Measurements from ENCODE around the gene ZNF837. TPM values are rescaled to one million over a fixed set of nuclear protein-coding genes. Genes with fewer than 3 reads are reported as not detected.

ZNF837 gene
- total RNA-seq, 3 donors from 2014 or later, result 1.3 to 6.6 (median 2.3) TPM

DNA sequence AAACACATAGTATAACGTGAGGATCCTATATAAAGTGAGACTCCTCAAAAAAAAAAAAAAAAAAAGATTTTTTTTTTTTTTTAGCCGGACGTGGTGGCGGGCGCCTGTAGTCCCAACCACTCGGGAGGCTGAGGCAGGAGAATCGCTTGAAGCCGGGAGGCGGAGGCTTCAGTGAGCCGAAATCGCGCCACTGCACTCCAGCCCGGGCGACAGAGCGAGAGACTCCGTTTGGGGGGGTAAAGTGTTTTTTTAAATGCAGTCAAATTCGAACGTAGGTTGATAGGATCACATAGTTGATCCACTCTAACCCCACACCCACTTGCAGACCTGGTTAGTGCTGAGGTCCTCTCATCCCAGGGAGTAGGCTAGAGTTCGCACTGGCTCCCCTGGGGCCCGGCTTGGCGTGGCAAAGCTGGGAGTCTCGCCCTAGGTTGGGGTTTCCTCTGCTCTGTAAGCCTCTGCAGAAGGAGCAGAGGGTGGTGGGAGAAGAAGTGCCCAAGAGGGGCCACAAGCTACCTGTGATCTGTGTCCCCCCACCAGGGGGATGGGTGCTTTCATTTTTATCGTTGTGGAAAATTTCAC is 21.1 kb upstream of the ZNF837 start:
- Histone ChIP-seq H3K4me3 (peak overlapping the region; percentile 50 to 71 (median 66)), H3K9me3 (no peaks in the 10 kb centered on the region), H3K4me1 (peaks cover 8 to 9% of the 10 kb centered on the region in 2 donors), H3K27ac (peak overlapping the region in 1 of 2 donors; percentile 90), H3K36me3 (no peaks in the 10 kb centered on the region), H3K27me3 (peaks cover 0 to 8% of the 10 kb centered on the region in 2 donors)
- DNase-seq (ENCODE audit: low spot score in 2 of 2), result peak in 1 of 2 donors; percentile 31
- TF ChIP-seq, protein P1, sequence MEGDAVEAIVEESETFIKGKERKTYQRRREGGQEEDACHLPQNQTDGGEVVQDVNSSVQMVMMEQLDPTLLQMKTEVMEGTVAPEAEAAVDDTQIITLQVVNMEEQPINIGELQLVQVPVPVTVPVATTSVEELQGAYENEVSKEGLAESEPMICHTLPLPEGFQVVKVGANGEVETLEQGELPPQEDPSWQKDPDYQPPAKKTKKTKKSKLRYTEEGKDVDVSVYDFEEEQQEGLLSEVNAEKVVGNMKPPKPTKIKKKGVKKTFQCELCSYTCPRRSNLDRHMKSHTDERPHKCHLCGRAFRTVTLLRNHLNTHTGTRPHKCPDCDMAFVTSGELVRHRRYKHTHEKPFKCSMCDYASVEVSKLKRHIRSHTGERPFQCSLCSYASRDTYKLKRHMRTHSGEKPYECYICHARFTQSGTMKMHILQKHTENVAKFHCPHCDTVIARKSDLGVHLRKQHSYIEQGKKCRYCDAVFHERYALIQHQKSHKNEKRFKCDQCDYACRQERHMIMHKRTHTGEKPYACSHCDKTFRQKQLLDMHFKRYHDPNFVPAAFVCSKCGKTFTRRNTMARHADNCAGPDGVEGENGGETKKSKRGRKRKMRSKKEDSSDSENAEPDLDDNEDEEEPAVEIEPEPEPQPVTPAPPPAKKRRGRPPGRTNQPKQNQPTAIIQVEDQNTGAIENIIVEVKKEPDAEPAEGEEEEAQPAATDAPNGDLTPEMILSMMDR (IDR thresholded peaks at IDR 0.05), result no peak
- TF ChIP-seq POLR2A (IDR thresholded peaks at IDR 0.05), result no peak
- no peak for TF ChIP-seq POLR2AphosphoS5 (IDR thresholded peaks at IDR 0.05)
- intact Hi-C loops (cut with DNase I; ENCODE audit: low total_unique reads), result loop anchor here (10.0 kb wide), 1 partner anchor 1297 kb away; no protein-coding TSS in a partner anchor

DNA sequence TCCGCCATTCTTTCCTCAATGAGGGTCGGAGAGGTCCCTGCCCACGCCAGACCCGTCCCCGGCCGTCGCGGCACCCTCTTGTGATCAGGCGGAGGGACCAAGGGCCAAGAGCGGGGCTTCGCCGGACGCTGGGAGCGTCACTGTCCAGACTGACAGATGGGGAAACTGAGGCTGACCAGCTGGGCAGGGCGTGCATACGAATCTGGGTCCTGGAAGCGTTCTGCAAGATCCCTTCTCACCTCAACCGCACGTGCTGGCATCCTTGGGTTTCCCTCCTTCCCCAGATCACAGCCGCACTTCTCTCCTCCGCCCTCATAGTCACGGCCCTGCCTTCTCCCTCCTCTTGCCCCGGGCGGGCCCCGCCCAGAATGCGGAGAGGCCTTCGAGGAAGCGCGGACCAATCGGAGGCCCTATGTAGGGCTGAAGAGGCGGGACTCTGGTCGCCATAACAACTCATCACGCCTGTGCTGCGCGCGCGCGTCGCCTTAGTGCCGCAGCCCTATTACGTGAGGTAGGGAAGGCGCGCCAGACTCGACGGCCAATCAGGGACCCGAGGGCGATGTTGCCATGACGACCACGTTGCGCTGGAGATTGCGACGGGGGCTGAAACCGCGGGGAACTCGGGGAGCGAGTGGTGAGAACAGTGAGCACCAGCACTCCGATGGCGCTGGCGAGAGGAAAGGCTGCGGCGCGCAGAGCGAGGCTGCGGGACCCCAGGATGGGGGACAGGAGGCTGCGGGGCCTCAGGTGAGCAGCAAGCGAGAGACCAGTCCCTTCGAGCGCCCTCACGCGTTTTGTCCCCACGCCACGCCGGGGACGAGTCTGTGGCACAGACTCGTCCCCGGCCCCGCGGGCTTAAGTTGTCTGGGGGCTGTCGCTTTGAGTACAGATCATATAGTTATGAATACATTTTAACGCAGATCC is 20.3 kb upstream of the ZNF837 start:
- no peaks in the 10 kb centered on the region for H3K36me3 ChIP-seq
- H3K27me3 ChIP-seq, result peaks cover 0 to 11% of the 10 kb centered on the region in 2 donors
- H3K9me3 ChIP-seq, result no peaks in the 10 kb centered on the region
- peak overlapping the region; percentile 83 to 90 for H3K27ac ChIP-seq
- TF ChIP-seq POLR2A (IDR thresholded peaks at IDR 0.05), result no peak
- TF ChIP-seq POLR2AphosphoS5 (IDR thresholded peaks at IDR 0.05), result peak; percentile 34 to 91 (median 68)
- peak; percentile 100 for DNase-seq (ENCODE audit: low spot score in 2 of 2)
- peak overlapping the region; percentile 50 to 71 (median 66) for H3K4me3 ChIP-seq
- intact Hi-C loops (cut with DNase I; ENCODE audit: low total_unique reads), result loop anchor here (10.0 kb wide), 1 partner anchor 1296 kb away; no protein-coding TSS in a partner anchor
- peaks cover 6 to 9% of the 10 kb centered on the region in 2 donors for H3K4me1 ChIP-seq

DNA sequence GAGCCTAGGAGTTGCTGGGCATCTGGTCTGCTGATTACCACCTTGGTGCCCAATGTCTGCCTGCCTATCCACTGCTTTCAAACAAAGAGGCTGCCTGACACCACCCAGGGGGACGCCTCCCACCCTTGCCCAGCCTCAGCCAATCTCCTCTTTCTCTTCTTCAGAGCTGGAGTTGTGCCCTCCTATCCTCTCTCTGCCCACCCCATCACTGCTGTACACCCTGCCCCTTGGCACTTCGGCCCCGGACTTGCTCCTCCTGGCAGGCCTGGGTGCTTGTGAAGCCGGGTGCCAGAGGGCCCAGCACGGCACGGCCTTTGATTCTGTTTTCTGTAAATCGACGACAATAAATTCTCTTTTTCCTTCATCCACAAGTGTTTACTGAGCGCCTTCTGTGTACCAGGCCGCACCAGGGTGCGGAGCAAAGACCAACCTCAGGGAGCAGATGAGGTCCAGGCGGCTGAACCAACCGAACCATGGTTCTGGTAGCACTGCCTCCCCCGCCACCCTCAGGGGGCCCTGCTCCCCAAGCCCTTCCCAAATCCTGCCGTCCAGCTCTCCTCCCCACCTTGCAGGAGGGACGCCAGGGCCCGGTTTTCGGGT is 19.6 kb upstream of the ZNF837 start:
- H3K27me3 ChIP-seq, result peaks cover 0 to 14% of the 10 kb centered on the region in 2 donors
- TF ChIP-seq, protein P1 (IDR thresholded peaks at IDR 0.05), result no peak
- TF ChIP-seq POLR2A (IDR thresholded peaks at IDR 0.05) (no peak), POLR2AphosphoS5 (IDR thresholded peaks at IDR 0.05) (no peak)
- intact Hi-C loops (cut with DNase I; ENCODE audit: low total_unique reads), result loop anchor here (10.0 kb wide), 1 partner anchor 1296 kb away; no protein-coding TSS in a partner anchor
- peaks cover 9 to 11% of the 10 kb centered on the region in 2 donors for H3K4me1 ChIP-seq
- H3K36me3 ChIP-seq, result no peaks in the 10 kb centered on the region
- no peak for DNase-seq (ENCODE audit: low spot score in 2 of 2)
- H3K4me3 ChIP-seq, result peak overlapping the region; percentile 50 to 71 (median 66)
- peak overlapping the region in 1 of 2 donors; percentile 90 for H3K27ac ChIP-seq
- H3K9me3 ChIP-seq, result no peaks in the 10 kb centered on the region

DNA sequence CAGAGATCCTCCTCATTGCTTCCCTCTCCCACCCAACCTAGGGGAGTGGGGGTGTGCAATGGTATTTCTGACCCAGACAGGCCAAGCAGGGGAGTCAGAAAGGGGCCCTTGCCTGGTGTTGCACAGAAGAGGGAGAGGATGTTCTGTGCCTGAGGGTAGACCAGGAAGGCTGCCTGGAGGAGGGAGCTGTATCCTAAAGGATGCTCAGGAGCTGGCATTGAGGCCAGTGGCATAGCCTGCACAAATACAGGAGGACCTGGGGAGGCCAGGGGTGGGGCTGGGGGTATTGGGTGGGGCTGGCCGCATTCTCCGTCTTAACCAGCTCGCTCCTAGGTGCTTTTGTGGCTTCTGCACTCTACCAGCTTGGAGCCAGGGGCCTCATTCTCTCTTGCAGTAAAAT is 19.1 kb upstream of the ZNF837 start:
- Histone ChIP-seq H3K9me3 (no peaks in the 10 kb centered on the region), H3K27me3 (peaks cover 0 to 14% of the 10 kb centered on the region in 2 donors), H3K27ac (no peak overlapping the region), H3K4me3 (peak overlapping the region in 2 of 3 donors; percentile 66 to 71), H3K4me1 (peaks cover 9 to 13% of the 10 kb centered on the region in 2 donors), H3K36me3 (no peaks in the 10 kb centered on the region)
- TF ChIP-seq POLR2A (IDR thresholded peaks at IDR 0.05) (no peak), POLR2AphosphoS5 (IDR thresholded peaks at IDR 0.05) (no peak)
- TF ChIP-seq, protein P1 (IDR thresholded peaks at IDR 0.05), result no peak
- peak in 1 of 2 donors; percentile 28 for DNase-seq (ENCODE audit: low spot score in 2 of 2)
- intact Hi-C loops (cut with DNase I; ENCODE audit: low total_unique reads), result loop anchor here (10.0 kb wide), 1 partner anchor 1295 kb away; no protein-coding TSS in a partner anchor

DNA sequence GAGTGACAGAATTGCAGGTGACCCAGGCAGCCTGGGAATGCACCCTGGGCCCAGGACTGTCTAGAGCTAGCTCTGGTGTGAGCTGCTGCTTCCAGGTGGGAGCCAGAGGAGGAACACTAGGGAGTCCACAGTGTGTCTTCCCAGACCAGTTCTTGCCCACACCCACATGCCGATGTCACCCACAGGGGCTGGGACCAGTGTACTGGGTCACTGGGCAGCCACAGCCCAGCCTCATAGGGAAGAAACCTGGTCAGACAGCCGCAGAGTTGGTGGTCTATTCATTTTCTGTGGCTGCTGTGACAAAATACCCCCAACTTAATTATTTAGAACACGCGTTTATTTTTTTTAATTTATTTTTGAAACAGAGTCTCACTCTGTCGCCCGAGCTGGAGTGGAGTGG is 17.7 kb upstream of the ZNF837 start:
- no peak for DNase-seq (ENCODE audit: low spot score in 2 of 2)

More for the DNA sequence above, 17.7 kb upstream of the ZNF837 start:
- intact Hi-C loops (cut with DNase I; ENCODE audit: low total_unique reads), result no loop called here
- H3K36me3 ChIP-seq, result no peaks in the 10 kb centered on the region
- TF ChIP-seq, protein P1 (IDR thresholded peaks at IDR 0.05), result no peak
- TF ChIP-seq POLR2AphosphoS5 (IDR thresholded peaks at IDR 0.05) (no peak), POLR2A (IDR thresholded peaks at IDR 0.05) (no peak)
- peaks cover 0 to 14% of the 10 kb centered on the region in 2 donors for H3K27me3 ChIP-seq
- H3K9me3 ChIP-seq, result no peaks in the 10 kb centered on the region
- no peak overlapping the region for H3K27ac ChIP-seq
- no peak overlapping the region for H3K4me3 ChIP-seq
- peaks cover 9 to 13% of the 10 kb centered on the region in 2 donors for H3K4me1 ChIP-seq

All from breast epithelium (tissue), 4 donors.